KMS-11 (cell line): ENCODE results near the gene TENM4.

Experiments used
- H2AFZ ChIP-seq: fragments of 200-600 bp; sonication (generic); 2 replicates; pipeline ENCODE4 v1.6.1; 2016; ENCODE audit warnings: antibody characterized with exemption, mixed run types, low read depth
- H3K27ac ChIP-seq: fragments of 200-600 bp; sonication (generic); 2 replicates; pipeline ENCODE4 v1.6.1; 2016; ENCODE audit warnings: mild to moderate bottlenecking, mixed run types
- H3K27me3 ChIP-seq: fragments of 200-600 bp; sonication (generic); 2 replicates; pipeline ENCODE4 v1.6.1; 2017; ENCODE audit warnings: mild to moderate bottlenecking, low read depth, mixed run types, moderate library complexity; ENCODE audit not compliant: insufficient read depth
- H3K36me3 ChIP-seq: fragments of 200-600 bp; sonication (generic); 2 replicates; pipeline ENCODE4 v1.6.1; 2017; ENCODE audit warnings: mild to moderate bottlenecking, mixed run types; ENCODE audit not compliant: insufficient read depth
- H3K4me1 ChIP-seq: fragments of 200-600 bp; sonication (generic); 2 replicates; pipeline ENCODE4 v1.6.1; 2016; ENCODE audit warnings: mild to moderate bottlenecking, low read depth, mixed run types; ENCODE audit not compliant: poor library complexity, severe bottlenecking
- H3K4me2 ChIP-seq: fragments of 200-600 bp; sonication (generic); 2 replicates; pipeline ENCODE4 v1.7.0; 2016; ENCODE audit warnings: mild to moderate bottlenecking, mixed run types
- H3K4me3 ChIP-seq: fragments of 200-600 bp; sonication (generic); IDR thresholded peaks from 2 replicates; pipeline ENCODE4 v1.6.1; 2017; ENCODE audit warnings: low read depth, low read length, mixed read lengths; ENCODE audit not compliant: insufficient read depth
- H3K79me2 ChIP-seq: fragments of 200-600 bp; sonication (generic); 2 replicates; pipeline ENCODE4 v1.6.1; 2016; ENCODE audit warnings: low read depth, mixed run types; ENCODE audit not compliant: insufficient read depth
- H3K9ac ChIP-seq: fragments of 200-600 bp; sonication (generic); 2 replicates; pipeline ENCODE4 v1.6.1; 2016; ENCODE audit warnings: mild to moderate bottlenecking, mixed run types
- H4K20me1 ChIP-seq: fragments of 200-600 bp; sonication (generic); 2 replicates; pipeline ENCODE4 v1.6.1; 2016; ENCODE audit warnings: mild to moderate bottlenecking, mixed run types; ENCODE audit not compliant: insufficient read depth
- CTCF ChIP-seq: fragments of 200-600 bp; sonication (generic); conservative IDR thresholded peaks from 2 replicates; pipeline ENCODE4 v1.6.1; 2017; ENCODE audit warnings: low read depth, mild to moderate bottlenecking, antibody characterized with exemption, low read length, moderate library complexity, mixed read lengths

TENM4 gene

GRCh38 chr11:79088967-79089366 is 351.9 kb downstream of the TENM4 start:
- no peaks in the 10 kb centered on the region for H3K36me3 ChIP-seq
- no peaks in the 10 kb centered on the region for H3K79me2 ChIP-seq
- no peak overlapping the region for H3K4me3 ChIP-seq
- no peak overlapping the region for H3K9ac ChIP-seq
- no peaks in the 10 kb centered on the region for H3K4me1 ChIP-seq
- H2AFZ ChIP-seq, result no peak overlapping the region
- TF ChIP-seq CTCF, result no peak
- H3K27me3 ChIP-seq, result no peaks in the 10 kb centered on the region
- H4K20me1 ChIP-seq, result no peaks in the 10 kb centered on the region
- H3K4me2 ChIP-seq, result no peak overlapping the region
- H3K27ac ChIP-seq, result no peak overlapping the region

GRCh38 chr11:79087961-79088318 is 352.9 kb downstream of the TENM4 start:
- H3K4me2 ChIP-seq, result no peak overlapping the region
- H3K4me3 ChIP-seq, result no peak overlapping the region
- no peak overlapping the region for H2AFZ ChIP-seq
- no peaks in the 10 kb centered on the region for H4K20me1 ChIP-seq
- no peak overlapping the region for H3K27ac ChIP-seq
- no peaks in the 10 kb centered on the region for H3K79me2 ChIP-seq
- no peaks in the 10 kb centered on the region for H3K36me3 ChIP-seq
- no peak overlapping the region for H3K9ac ChIP-seq
- no peaks in the 10 kb centered on the region for H3K27me3 ChIP-seq
- no peaks in the 10 kb centered on the region for H3K4me1 ChIP-seq
- no peak for TF ChIP-seq CTCF

GRCh38 chr11:79087238-79087960 is 353.4 kb downstream of the TENM4 start:
- Histone ChIP-seq H3K36me3 (no peaks in the 10 kb centered on the region), H2AFZ (no peak overlapping the region), H3K79me2 (no peaks in the 10 kb centered on the region), H3K4me2 (no peak overlapping the region), H3K4me1 (peaks cover under 1% of the 10 kb centered on the region), H3K9ac (no peak overlapping the region), H3K4me3 (no peak overlapping the region), H3K27me3 (no peaks in the 10 kb centered on the region), H4K20me1 (no peaks in the 10 kb centered on the region), H3K27ac (no peak overlapping the region)
- TF ChIP-seq CTCF, result no peak

GRCh38 chr11:79086056-79086455 is 354.8 kb downstream of the TENM4 start:
- no peaks in the 10 kb centered on the region for H3K27me3 ChIP-seq
- no peak overlapping the region for H2AFZ ChIP-seq
- H3K27ac ChIP-seq, result no peak overlapping the region
- H3K4me2 ChIP-seq, result no peak overlapping the region
- H3K9ac ChIP-seq, result no peak overlapping the region
- H3K4me3 ChIP-seq, result no peak overlapping the region
- peaks cover 13% of the 10 kb centered on the region for H3K4me1 ChIP-seq
- no peak for TF ChIP-seq CTCF
- no peaks in the 10 kb centered on the region for H3K79me2 ChIP-seq
- H4K20me1 ChIP-seq, result no peaks in the 10 kb centered on the region
- H3K36me3 ChIP-seq, result no peaks in the 10 kb centered on the region
